NCI-H2081 treated with DMSO at 0.1 percent for 48 hours (cell line): ENCODE measurements around the gene FABP1.

Source experiments
- DNase-seq: peaks from one replicate; lab custom pipeline; 2025; lab: John Stamatoyannopoulos, UW

Gene FABP1

GRCh38 chr2:88078643-88079172 lies 49.2 kb downstream of the FABP1 start:
- no peak for DNase-seq

GRCh38 chr2:88077080-88077479 lies 50.8 kb downstream of the FABP1 start:
- no peak for DNase-seq

GRCh38 chr2:88074854-88075292 lies 53.0 kb downstream of the FABP1 start:
- DNase-seq, result no peak

GRCh38 chr2:88074150-88074549 lies 53.7 kb downstream of the FABP1 start:
- no peak for DNase-seq
